ENCODE results near the gene SET.

GRCh38 chr9:128642675-128643245, 46.3 kb upstream of the SET start:
- no peak for TF ChIP-seq CTCF (IDR thresholded peaks at IDR 0.05)
- no peak for TF ChIP-seq POLR2A (IDR thresholded peaks at IDR 0.05)
- no peak for TF ChIP-seq EP300 (IDR thresholded peaks at IDR 0.05)
